Transverse colon (tissue), 4 donors: ENCODE data around the gene LRP11.

Experiments
- POLR2A ChIP-seq: fragments of 450-650 bp; IDR thresholded peaks from one replicate; pipeline ENCODE4 v1.6.1; 2016; ENCODE audit warnings: antibody characterized with exemption, mild to moderate bottlenecking, moderate library complexity
- POLR2AphosphoS5 ChIP-seq, 3 donors: sonication (generic); formaldehyde crosslinking; IDR thresholded peaks; one replicate each; pipeline ENCODE4 v1.6.1; 2016; ENCODE audit warnings: antibody characterized with exemption in 3 of 3
- TF ChIP-seq, protein P1 (sequence below), 5 experiments: fragments of 200-600 bp in 3 of 5; fragments of 450-650 bp in 2 of 5; sonication (generic) in 3 of 5; IDR thresholded peaks; 1 replicate in 2 of 5; 2 replicates in 3 of 5; pipeline ENCODE4 v1.5.1; 2016 to 2017; ENCODE audit warnings: antibody characterized with exemption in 5 of 5, inconsistent platforms in 3 of 5, mild to moderate bottlenecking in 2 of 5, moderate library complexity in 1 of 5

DNA sequence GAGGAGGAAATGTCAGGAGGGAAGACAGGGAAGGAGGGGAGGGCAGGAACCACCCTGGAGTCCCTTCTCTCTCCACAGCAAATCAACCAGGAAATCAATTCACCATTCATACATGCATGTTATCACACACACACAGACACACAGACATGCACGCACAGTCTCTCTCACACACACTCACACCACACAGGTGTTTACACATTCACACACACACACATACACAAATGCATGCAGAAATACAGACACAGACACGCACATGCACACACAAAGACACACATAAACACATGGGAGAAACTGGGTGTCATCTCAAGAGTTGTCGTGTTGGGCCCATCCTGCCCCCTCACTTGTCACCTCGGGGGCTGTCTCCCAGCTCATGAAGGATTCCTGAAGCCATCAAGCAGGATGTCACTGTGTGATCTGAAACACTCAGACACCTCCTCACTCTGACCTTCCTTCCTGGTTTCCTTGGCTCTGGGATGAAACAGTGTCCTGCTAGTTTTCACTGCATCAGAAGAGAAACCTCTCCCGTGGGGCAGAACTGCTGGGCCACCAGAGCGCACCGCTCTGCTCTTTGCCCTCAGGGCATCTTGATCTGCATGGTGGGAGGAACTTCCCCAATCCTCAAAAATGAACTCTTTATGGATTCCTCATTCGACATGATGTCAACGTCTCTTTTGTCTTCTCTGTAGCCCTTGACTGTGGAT is 49.5 kb upstream of the LRP11 start:
- TF ChIP-seq, protein P1, sequence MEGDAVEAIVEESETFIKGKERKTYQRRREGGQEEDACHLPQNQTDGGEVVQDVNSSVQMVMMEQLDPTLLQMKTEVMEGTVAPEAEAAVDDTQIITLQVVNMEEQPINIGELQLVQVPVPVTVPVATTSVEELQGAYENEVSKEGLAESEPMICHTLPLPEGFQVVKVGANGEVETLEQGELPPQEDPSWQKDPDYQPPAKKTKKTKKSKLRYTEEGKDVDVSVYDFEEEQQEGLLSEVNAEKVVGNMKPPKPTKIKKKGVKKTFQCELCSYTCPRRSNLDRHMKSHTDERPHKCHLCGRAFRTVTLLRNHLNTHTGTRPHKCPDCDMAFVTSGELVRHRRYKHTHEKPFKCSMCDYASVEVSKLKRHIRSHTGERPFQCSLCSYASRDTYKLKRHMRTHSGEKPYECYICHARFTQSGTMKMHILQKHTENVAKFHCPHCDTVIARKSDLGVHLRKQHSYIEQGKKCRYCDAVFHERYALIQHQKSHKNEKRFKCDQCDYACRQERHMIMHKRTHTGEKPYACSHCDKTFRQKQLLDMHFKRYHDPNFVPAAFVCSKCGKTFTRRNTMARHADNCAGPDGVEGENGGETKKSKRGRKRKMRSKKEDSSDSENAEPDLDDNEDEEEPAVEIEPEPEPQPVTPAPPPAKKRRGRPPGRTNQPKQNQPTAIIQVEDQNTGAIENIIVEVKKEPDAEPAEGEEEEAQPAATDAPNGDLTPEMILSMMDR (IDR thresholded peaks at IDR 0.05) = no peak
- TF ChIP-seq POLR2AphosphoS5 (IDR thresholded peaks at IDR 0.05) (no peak), POLR2A (no peak)
